Measurements from ENCODE around the gene ERVFRD-1. TPM values are rescaled to one million over a fixed set of nuclear protein-coding genes. Genes with fewer than 3 reads are reported as not detected.
A peak's percentile ranks its signal among the peaks of the same experiment; 100 is the strongest.

Gene ERVFRD-1
- total RNA-seq, 6 donors from 2014 or later, result 0.46 to 1.3 (median 0.61) TPM; not detected in 2

GRCh38 chr6:11097476-11097875 is 14.0 kb downstream of the ERVFRD-1 start:
- no peak for DNase-seq
- Histone ChIP-seq H3K9me3 (no peaks in the 10 kb centered on the region), H3K36me3 (no peaks in the 10 kb centered on the region), H3K4me3 (no peak overlapping the region), H3K27ac (no peak overlapping the region), H3K4me1 (peaks cover 14 to 28% (median 17%) of the 10 kb centered on the region in 4 donors), H3K27me3 (no peaks in the 10 kb centered on the region)
- 82 to 83% methylated on average over 8 of the region's 8 CpGs for WGBS, 2 donors
- TF ChIP-seq POLR2AphosphoS5 (IDR thresholded peaks at IDR 0.05) (no peak), CTCF (IDR thresholded peaks at IDR 0.05) (no peak), POLR2A (IDR thresholded peaks at IDR 0.05) (no peak), EP300 (IDR thresholded peaks at IDR 0.05) (no peak)
- ATAC-seq (ENCODE audit: low FRiP score in 2 of 2), result no peak

GRCh38 chr6:11096109-11096508 is 15.4 kb downstream of the ERVFRD-1 start:
- Histone ChIP-seq H3K27me3 (no peaks in the 10 kb centered on the region), H3K9me3 (no peaks in the 10 kb centered on the region), H3K36me3 (no peaks in the 10 kb centered on the region), H3K27ac (no peak overlapping the region), H3K4me1 (peaks cover 14 to 28% (median 17%) of the 10 kb centered on the region in 4 donors), H3K4me3 (no peak overlapping the region)
- DNase-seq (peak in 1 of 2 donors; percentile 62), ATAC-seq (ENCODE audit: low FRiP score in 2 of 2) (no peak)
- 57 to 67% methylated on average over 4 of the region's 4 CpGs for WGBS, 2 donors
- TF ChIP-seq EP300 (IDR thresholded peaks at IDR 0.05) (no peak), POLR2A (IDR thresholded peaks at IDR 0.05) (no peak), CTCF (IDR thresholded peaks at IDR 0.05) (no peak), POLR2AphosphoS5 (IDR thresholded peaks at IDR 0.05) (no peak)

- Histone ChIP-seq H3K27ac (peak overlapping the region in 3 of 4 donors; percentile 94 to 96 (median 95)), H3K27me3 (no peaks in the 10 kb centered on the region), H3K9me3 (no peaks in the 10 kb centered on the region), H3K4me1 (peaks cover 14 to 28% (median 17%) of the 10 kb centered on the region in 4 donors), H3K4me3 (peak overlapping the region in 3 of 4 donors; percentile 62 to 79 (median 78)), H3K36me3 (no peaks in the 10 kb centered on the region)
- 40 to 46% methylated on average over 7 of the region's 7 CpGs for WGBS, 2 donors
- TF ChIP-seq POLR2AphosphoS5 (IDR thresholded peaks at IDR 0.05) (no peak), POLR2A (IDR thresholded peaks at IDR 0.05) (no peak), EP300 (IDR thresholded peaks at IDR 0.05) (no peak), CTCF (IDR thresholded peaks at IDR 0.05) (no peak)
- no peak for DNase-seq
- no peak for ATAC-seq (ENCODE audit: low FRiP score in 2 of 2)
Observed at GRCh38 chr6:11094941-11095340, 16.6 kb downstream of the ERVFRD-1 start.

GRCh38 chr6:11094411-11094851 is 17.1 kb downstream of the ERVFRD-1 start:
- TF ChIP-seq CTCF (IDR thresholded peaks at IDR 0.05) (no peak), POLR2A (IDR thresholded peaks at IDR 0.05) (no peak)
- DNase-seq, result peak in 1 of 2 donors; percentile 51
- peak overlapping the region; percentile 37 to 79 (median 70) for H3K4me3 ChIP-seq
- peaks cover 14 to 28% (median 17%) of the 10 kb centered on the region in 4 donors for H3K4me1 ChIP-seq
- peak in 1 of 2 donors; percentile 46 for ATAC-seq (ENCODE audit: low FRiP score in 2 of 2)
- peak overlapping the region; percentile 93 to 96 (median 94) for H3K27ac ChIP-seq
- no peaks in the 10 kb centered on the region for H3K36me3 ChIP-seq
- 0 to 1% methylated on average over 10 to 15 of the region's 15 CpGs for WGBS, 2 donors
- no peaks in the 10 kb centered on the region for H3K27me3 ChIP-seq
- H3K9me3 ChIP-seq, result no peaks in the 10 kb centered on the region

All from upper lobe of left lung (tissue), 6 donors.